SKM-1 (cell line): ENCODE data around the gene DYSF.
A peak's percentile ranks its signal among the peaks of the same experiment; 100 is the strongest.

ENCODE experiments used
- DNase-seq: peaks from one replicate; lab custom pipeline; 2025; ENCODE audit not compliant: unreplicated experiment; lab: John Stamatoyannopoulos, UW

DYSF gene

DNA sequence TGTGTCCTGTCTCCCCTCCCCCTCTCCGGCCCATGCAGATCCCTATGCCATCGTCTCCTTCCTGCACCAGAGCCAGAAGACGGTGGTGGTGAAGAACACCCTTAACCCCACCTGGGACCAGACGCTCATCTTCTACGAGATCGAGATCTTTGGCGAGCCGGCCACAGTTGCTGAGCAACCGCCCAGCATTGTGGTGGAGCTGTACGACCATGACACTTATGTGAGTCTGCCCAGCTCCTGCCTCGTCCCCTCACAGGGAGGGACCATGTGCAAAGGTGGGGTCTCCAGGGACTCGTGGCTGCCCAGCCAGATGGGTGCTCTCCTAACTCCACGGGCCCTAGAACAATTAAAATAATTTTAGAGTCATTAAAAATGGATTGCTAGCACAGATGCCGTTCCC lies 145.2 kb downstream of the DYSF start:
- DNase-seq = no peak

DNA sequence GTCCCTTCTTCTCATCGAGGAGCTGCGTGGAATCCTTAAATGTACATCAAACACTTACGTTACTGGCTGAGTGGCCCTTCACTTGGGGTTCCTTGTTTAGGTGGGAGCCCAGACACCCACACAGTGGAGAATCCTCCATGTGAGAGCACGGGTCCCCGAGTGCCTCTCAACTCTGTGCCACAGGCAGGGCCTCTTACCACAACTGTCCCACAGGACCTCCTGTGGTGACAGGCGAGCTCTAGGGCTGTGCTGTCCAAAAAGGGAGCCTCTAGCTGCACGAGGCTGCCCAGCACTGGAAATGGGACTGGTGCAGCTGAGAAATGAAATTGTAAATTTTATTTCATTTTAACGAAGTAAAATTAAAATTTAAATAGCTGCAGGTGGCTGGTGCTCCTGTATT lies 145.7 kb downstream of the DYSF start:
- no peak for DNase-seq

DNA sequence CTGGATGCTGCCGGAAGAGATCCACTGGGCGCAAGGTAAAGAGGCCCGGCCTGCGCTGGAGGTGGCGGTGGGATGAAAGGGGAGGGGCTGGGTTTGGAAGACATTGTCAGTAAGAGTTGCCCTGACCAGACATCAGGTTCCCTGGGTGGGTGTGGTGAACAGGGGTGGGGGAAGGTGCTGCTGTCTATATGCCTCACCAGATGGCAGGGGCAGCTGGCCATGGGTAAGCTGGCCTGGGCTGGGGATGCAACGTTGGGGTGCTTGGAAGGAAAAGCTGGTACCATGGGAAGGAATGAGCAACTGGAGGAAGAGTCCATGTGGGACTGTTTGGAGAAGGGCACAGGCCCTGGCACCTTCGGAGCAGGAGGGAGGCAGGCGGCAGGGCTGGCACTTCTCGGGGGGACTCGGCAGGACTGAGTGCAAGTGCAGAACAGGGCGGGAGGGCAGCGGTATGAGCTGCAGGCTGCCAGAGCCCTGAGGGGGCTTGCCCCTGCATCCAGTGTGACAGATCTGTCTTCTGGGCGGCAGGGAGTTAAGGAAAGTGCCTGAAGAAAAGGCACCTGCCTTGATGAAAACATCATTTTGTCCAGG lies 146.4 kb downstream of the DYSF start:
- no peak for DNase-seq

DNA sequence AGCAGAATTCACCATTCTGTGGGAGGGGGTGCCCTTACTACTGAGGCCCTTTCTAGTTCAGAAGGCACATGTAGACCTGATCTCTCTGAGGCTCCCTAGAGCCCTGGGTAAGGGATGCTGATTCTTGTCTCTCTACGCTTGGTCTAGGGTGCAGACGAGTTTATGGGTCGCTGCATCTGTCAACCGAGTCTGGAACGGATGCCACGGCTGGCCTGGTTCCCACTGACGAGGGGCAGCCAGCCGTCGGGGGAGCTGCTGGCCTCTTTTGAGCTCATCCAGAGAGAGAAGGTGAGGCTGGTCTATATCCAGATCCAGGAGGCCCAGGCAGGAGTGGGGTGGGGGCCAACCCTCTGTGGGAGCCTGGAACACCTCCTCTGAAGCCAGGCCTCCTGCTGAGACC lies 147.2 kb downstream of the DYSF start:
- DNase-seq = no peak

DNA sequence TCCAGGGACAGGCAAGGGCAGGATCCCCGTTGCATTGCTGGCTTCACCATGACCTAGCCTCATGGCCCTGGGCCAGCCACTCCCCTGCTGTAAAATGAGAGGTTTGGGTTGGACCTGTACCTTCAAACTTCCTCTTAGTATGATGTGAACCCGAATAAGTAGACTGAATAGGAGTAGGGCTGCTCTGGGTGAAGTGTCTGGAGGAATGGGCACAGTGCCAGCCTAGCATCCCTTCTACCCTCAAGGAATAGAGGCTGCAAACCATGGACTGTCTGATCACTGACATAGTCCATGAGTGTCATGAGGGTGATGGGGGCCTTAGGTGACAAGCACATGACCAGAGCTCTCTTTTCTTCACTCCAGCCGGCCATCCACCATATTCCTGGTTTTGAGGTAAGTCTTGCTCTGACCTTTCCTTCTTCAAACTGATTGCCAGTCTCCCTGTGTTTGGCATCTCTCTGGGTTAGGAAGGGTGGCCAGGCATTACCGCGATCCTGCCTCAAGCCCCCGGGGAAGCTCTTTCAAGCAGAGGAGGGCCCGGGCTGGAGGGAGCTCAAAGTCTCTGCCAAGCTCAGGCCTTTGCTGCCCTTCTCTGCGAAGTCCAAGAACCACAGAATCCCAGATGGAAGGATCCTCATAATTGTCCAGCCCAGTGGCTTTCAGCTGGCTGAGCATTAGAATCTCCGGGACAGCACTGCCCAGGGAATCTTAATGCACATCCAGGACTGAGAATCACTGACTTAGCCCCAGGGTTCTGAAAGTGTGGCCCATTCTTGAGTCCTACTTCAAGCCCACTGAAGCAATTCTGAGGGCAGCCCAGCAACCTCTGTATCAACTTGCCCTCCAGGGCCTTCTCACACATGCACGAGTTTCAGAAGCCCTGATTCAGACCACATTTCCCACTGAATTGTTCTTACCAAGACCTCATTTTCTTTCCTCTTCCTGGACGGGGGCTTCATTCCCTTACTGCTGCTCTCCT lies 148.1 kb downstream of the DYSF start:
- DNase-seq = no peak

DNA sequence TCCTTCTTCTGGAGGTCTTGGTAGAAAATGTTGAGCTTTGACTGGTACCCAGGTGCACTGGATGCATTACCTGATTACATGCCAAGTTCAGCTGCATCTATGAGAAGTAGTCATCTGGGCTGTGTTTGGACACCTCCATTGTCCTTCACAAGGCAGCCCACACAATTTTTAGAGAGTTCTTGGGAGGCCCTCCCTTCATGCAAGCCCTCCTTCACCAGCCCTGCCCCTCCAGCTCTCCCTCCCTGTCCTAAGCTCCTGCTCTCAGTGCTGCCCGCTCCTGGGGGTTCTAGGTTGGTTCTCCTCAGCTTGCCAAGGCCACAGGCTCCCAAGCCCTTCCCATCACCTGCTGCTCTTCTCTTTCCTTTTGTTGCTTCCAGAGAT lies 148.7 kb downstream of the DYSF start:
- DNase-seq = no peak

DNA sequence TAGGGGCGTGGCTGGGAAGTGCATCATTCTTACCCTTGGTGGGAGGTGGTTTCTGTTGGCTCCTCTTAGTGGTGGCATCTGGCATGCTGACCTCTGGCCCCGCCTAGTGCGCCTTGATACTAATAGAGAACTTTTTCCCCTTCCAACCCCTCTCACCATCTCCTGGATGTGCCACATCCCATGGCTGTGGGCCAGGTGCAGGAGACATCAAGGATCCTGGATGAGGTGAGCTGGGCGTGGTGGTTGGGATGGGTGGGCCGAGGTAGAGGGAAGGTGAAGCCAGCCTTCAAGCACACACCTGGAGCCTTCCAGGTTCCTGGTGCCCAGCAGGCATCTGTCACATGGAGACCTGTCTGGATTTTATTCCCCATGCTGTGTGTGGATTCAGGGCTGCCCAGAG lies 149.2 kb downstream of the DYSF start:
- no peak for DNase-seq

DNA sequence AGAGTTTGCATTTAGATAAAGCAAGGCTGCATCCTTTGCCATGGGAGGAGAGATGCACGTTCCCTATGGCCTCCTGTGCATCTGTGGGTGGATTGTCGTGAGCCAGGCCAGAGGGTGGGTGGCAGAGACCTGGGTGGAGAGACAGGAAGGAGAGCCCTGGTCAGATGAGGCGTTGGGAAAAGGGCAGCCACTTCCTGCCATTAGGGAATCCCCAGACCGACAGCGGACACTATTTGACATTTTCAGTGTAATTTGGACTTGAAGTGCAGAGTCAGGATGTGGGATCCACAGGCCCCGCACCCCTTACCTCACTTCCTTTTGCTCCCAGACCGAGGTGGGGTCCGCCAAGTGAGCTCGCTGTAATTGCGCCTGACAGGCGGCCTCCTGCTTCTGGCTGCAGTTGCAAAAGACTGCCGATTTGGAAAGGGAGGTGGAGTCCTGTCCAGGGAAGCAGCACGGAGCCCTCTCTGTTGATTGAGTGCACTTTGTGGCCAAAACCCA lies 150.0 kb downstream of the DYSF start:
- no peak for DNase-seq

DNA sequence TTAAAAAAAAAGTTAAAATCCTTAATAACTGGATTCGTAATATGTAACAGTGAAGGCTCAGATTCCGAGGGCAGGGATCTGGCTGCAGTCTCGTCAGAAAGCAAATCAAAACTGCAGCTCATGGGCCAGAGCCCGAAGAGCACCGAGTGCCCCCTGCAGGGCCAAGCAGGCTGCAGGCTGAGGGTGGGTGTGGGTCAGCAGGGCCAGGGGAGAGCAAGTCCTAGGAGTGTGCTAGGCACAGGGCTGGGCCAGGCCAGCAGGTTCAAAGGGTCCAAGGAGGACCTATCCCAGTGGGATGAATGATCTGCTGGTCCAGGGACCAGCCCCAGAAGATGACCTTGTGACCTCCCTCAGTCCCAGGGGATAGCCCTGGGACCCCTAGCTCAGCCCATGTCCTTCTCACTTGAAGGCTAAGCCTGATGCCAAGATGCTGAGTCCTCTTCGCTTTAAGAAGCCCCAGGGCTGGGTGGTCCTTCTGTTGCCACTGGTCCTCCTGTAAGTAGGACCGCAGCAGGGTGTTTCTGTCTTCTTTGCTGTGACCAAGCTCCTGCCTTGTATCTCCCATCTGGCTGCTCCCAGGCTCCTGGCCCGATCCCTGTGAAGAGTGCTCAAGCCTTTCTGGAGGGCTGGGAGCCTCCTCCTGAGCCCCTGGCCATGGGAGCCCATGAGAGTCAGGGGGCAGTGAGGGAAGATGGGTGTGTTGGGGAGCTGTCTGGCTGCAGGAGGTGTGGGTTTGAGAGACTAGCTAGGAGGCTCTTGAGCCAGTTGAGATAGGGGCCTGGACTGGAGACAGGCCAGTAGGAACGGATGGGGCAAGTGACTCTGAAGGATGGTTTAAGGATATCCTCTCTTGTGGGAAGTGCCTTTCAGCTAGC lies 150.7 kb downstream of the DYSF start:
- DNase-seq = no peak

DNA sequence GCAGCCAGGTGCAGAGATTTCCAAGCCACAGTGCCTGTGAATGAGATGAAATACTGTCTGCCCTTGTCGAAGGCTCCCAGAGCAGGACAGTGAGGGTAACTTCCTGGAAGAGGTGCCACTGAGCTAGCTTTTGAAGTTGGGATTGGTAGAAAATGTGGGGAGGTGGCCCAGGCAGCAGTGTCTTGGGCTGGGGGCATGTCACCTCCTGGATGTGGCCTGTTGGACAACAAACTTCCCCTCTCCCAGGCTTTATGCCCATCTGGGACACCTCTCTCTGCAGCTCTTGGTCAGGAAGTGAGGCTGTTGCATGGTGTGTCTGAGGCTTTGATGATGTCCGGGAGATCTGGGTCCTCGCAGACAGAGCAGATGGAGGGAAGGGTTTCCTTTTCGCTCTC lies 151.4 kb downstream of the DYSF start:
- no peak for DNase-seq

DNA sequence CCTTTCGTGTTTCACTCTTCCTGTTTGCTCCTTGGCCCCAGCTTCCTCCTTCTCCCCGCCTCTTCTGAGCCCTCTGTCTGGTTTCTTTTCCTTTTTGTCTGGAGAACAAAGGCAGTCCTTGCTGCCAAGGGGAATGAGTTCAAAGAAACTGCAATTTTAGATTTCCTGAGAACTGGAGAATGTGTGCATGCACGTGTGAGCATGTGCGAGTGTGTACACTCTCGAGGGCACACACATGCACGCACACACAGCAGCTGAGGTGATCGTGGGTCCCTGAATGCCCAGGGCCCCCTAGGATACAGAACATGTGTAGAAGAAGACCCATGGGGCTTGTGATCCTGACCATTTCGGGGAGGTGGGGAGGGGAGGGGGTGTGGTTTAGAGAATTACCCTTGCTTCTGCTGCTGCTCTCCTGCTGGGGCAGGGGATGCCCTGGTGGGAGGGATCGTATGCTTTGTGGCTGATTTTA lies 151.8 kb downstream of the DYSF start:
- no peak for DNase-seq

DNA sequence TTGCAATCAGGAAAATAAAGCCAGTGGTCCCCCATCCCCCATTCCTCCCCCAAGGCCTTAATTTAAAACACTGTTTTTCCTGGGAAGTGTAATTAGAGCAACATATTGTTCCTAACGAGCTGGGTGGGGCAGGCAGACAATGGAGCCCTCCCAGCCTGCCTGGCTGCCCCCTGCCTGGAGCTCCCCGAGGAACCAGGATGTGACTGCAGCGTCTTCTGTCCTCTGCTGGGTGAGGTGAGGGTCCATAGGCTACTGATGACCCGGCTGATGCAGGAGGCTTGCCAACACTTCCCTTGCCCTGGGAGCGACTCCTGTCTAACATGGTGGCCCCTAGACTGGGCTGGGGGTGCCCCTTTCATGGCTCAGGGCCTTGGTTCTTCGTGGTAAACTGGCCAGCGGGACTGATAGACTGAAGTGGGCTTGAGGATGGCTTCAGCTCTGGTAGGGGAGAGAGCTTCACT lies 152.4 kb downstream of the DYSF start:
- no peak for DNase-seq

DNA sequence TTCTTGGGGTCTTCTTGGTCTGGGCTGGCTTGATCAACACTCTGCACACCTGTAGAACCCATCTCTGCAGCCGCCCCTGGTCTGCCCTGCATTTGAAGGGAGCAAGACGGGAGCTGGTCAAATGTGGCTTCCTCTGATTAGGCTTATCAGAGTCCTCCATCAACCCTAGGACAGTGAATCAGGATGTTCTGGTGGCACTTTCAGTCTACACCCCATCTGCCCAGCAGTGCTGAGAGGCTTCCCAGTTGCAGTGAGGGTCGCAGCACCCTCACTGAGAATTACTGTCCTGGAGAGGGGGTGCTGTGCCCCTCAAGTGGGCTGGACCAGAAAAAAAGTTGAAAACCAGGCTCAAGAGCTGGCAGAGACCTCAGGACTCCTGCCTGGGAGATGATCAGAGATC lies 152.9 kb downstream of the DYSF start:
- DNase-seq = no peak

DNA sequence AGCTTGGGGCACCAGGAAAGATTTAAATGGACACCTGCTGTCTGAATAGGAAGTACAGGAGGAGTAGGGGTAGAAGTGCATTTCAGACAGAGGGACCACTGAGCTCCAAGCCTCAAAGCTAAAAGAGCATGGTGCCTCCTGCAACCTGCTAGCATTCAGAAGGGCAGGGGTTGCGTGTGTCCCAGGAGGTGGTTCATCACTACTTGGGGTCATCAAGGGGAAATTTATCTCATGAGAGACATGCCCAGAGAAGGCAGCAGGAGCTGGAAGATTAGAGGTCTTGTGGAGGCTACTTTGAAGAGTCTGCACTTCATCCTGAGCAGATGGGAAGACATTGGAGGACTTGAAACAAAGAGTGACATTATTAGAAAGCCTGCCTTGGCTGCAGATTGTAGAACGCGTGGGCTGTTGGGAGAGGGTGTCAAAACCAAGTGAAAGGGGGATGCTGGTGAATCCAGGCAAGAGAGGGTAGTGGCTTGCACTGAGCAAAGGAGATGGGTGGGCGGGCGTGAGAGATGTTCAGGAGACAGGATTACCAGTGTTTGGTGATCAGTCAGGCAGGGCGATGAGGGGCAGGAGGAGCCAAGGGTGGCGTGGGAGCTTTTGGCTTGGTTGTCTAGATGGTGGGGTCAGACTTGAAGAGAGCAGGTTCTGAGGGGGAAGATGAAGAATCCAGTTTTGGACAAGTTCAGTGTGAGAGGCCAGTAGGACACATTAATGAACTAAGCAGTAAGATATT lies 154.0 kb downstream of the DYSF start:
- no peak for DNase-seq

DNA sequence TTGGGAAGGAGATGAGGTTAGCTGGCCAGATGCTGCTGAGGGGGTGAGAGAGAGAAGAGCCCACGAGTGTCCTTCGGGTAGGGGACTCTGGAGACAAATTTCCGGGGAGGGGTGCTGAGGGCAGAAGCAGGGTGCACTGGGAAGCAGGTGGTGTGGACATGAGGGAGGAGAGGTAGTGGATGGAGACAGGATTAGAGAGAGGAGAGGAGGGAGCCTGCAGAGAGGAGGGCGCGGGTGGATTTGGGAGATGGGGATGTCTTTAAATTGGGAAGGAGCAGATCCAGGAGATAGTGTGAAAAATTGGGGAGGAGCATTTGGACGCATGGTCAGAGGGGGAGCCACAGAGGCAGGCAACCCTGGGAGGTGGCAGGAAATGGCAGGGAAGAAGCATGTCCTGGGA lies 154.7 kb downstream of the DYSF start:
- no peak for DNase-seq

DNA sequence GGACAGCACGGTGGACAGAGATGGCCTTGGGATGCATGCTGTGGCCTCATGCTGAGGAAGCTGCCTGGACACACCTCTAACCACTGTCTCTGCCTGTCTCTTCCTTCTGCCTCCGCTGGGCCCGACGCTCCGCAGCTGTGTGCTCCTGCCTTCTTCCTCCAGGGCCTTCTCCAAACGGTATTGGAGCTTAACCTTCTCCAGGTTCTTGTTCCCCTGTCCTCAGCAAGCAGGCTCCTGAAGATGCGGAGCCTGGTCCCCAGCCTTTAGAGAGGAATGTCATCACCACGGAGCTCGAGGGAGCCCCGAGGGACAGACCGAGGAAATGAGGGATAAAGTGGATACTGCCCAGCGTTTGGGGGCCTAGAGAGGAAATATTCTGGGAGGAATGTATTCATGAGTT lies 155.1 kb downstream of the DYSF start:
- DNase-seq = no peak

DNA sequence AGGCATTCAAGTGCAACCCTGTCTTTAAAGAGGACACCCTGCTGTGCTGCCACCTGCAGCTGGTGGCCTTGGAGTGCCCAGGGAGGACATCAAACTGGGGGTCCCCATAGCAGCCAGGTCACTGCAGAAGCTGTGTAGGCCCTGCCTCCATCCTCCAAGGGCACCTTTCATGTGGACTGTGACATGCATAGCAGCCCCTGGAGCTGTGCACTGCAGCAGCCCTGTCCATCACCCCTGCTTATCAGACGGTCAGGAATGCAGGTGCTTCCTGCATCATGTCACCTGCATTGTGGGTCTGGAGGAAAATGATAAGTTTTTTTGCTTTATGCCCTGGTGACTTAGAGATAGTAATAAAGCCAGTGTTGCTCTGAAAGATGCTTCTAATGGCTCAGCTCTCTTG lies 155.7 kb downstream of the DYSF start:
- no peak for DNase-seq

DNA sequence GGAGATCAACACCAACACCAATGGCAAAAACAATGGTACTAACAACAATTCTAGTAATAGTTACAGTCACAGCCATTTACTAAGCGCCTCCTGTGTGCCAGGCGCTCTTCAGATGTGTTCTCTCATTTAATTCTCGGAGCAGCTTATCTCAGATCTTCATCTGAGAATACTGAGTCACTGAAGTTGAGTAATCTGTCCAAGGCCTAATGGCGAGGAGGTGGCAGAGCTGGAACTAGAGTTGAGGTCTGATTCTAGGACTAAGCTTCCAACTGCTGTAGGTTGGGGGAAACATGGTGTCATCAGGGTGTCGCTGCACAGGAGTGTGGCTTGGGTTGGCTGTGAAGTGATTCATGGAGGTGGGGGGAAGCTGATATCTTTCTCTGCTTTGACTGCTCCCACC lies 156.1 kb downstream of the DYSF start:
- DNase-seq = no peak

DNA sequence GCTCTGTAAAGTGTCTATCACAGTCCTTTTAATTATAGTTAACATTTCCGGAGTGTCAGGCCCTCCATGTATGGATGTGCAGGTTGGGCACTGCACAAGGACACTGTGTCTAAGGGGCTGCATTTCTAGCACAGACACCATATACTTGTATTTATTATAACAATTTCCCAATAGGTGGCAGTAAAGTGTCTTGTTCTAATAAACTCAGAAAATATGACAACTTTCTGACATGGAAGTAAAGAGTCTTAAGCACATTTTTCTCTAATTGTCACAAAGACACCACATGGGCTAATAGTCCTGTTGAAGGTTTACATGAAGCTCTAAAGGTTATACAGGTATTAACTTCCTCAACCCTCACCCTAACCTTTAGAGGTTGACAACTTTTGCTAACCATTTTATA lies 156.6 kb downstream of the DYSF start:
- DNase-seq = peak; percentile 11

DNA sequence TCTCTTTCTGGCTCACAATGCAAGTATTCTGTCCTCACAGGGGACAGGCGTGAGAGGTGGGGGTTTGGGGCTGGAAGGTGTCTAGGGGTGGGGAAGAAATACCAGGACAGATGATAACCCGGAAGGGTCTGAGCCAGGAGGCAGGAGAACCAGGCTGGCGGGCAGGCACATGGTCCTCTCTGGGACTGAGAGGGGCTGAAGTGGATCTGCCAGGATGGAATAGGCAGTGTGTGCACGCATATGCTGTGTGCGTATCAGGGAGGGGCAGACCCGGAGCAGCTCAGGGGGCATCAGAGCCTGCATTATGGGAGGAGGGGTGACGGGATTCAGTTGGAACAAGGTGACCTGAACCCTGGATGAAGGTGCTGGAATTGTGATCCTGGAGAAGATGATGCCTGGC lies 157.3 kb downstream of the DYSF start:
- DNase-seq = no peak

DNA sequence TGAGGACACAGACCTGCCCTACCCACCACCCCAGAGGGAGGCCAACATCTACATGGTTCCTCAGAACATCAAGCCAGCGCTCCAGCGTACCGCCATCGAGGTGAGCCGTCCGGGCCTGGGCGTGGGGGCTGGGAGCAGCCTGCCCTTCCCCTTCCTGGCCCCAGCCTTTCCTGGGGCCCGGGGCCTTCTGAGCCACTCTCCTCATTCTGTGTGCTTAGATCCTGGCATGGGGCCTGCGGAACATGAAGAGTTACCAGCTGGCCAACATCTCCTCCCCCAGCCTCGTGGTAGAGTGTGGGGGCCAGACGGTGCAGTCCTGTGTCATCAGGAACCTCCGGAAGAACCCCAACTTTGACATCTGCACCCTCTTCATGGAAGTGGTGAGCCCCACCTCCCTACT lies 157.9 kb downstream of the DYSF start:
- DNase-seq = no peak
